ENCODE results near the gene FDXACB1. TPM values are rescaled to one million over a fixed set of nuclear protein-coding genes. Genes with fewer than 3 reads are reported as not detected.

Gene FDXACB1
- total RNA-seq, 1 donor from 2014 or later = 10.2 TPM

GRCh38 chr11:111849631-111850030, 29.3 kb downstream of the FDXACB1 start:
- DNase-seq (ENCODE audit: low spot score in 2 of 2) = no peak
- no peak for FAIRE-seq

GRCh38 chr11:111846636-111847035, 32.3 kb downstream of the FDXACB1 start:
- FAIRE-seq = no peak
- DNase-seq (ENCODE audit: low spot score in 2 of 2) = no peak

GRCh38 chr11:111846063-111846462, 32.9 kb downstream of the FDXACB1 start:
- DNase-seq (ENCODE audit: low spot score in 2 of 2) = no peak
- FAIRE-seq = no peak

GRCh38 chr11:111845276-111846028, 33.5 kb downstream of the FDXACB1 start:
- DNase-seq (ENCODE audit: low spot score in 2 of 2) (no peak), FAIRE-seq (no peak)

- no peak for FAIRE-seq
- no peak for DNase-seq (ENCODE audit: low spot score in 2 of 2)
Measured at GRCh38 chr11:111843661-111844060, 35.3 kb downstream of the FDXACB1 start.

- DNase-seq (ENCODE audit: low spot score in 2 of 2) (peak; percentile 39 to 61), FAIRE-seq (peak; percentile 80)
Measured at GRCh38 chr11:111841370-111842053, 37.5 kb downstream of the FDXACB1 start.

- no peak for FAIRE-seq
Measured at GRCh38 chr11:111840143-111840542, 38.8 kb downstream of the FDXACB1 start.

GRCh38 chr11:111838054-111838453, 40.9 kb downstream of the FDXACB1 start:
- FAIRE-seq = no peak

More at GRCh38 chr11:111840143-111840542, 38.8 kb downstream of the FDXACB1 start:
- DNase-seq (ENCODE audit: low spot score in 2 of 2) = no peak

GRCh38 chr11:111837366-111837891, 41.5 kb downstream of the FDXACB1 start:
- FAIRE-seq (no peak), DNase-seq (ENCODE audit: low spot score in 2 of 2) (no peak)

More at GRCh38 chr11:111838054-111838453, 40.9 kb downstream of the FDXACB1 start:
- no peak for DNase-seq (ENCODE audit: low spot score in 2 of 2)

GRCh38 chr11:111836721-111837120, 42.2 kb downstream of the FDXACB1 start:
- FAIRE-seq (no peak), DNase-seq (ENCODE audit: low spot score in 2 of 2) (no peak)

- DNase-seq (ENCODE audit: low spot score in 2 of 2) (no peak), FAIRE-seq (no peak)
Measured at GRCh38 chr11:111836162-111836561, 42.8 kb downstream of the FDXACB1 start.

GRCh38 chr11:111835665-111836064, 43.3 kb downstream of the FDXACB1 start:
- DNase-seq (ENCODE audit: low spot score in 2 of 2) (no peak), FAIRE-seq (no peak)

GRCh38 chr11:111834432-111835163, 44.4 kb downstream of the FDXACB1 start:
- FAIRE-seq (no peak), DNase-seq (ENCODE audit: low spot score in 2 of 2) (no peak)

GRCh38 chr11:111833524-111833923, 45.4 kb downstream of the FDXACB1 start:
- DNase-seq (ENCODE audit: low spot score in 2 of 2) = no peak

GRCh38 chr11:111829185-111829968, 49.6 kb downstream of the FDXACB1 start:
- DNase-seq (ENCODE audit: low spot score in 2 of 2) (no peak), FAIRE-seq (no peak)

More at GRCh38 chr11:111833524-111833923, 45.4 kb downstream of the FDXACB1 start:
- FAIRE-seq = no peak

- FAIRE-seq (no peak), DNase-seq (ENCODE audit: low spot score in 2 of 2) (no peak)
Measured at GRCh38 chr11:111826322-111826950, 52.5 kb downstream of the FDXACB1 start.
